NCI-H2107 treated with DMSO at 0.1 percent for 48 hours (cell line): ENCODE results near the gene GPR87.
A peak's percentile ranks its signal among the peaks of the same experiment; 100 is the strongest.

ENCODE experiments used
- DNase-seq: peaks from one replicate; lab custom pipeline; 2025; ENCODE audit not compliant: unreplicated experiment; lab: John Stamatoyannopoulos, UW

Gene GPR87

GRCh38 chr3:151316267-151316991 lies at the start of gene GPR87:
GPR87 (minus strand) TSS chr3:151316820; CDS start chr3:151300100, 16,720 bp downstream.
- DNase-seq: no peak

GRCh38 chr3:151362751-151363174 lies 46.1 kb upstream of the GPR87 start:
- DNase-seq: no peak

- DNase-seq: no peak
Measured at GRCh38 chr3:151357463-151357850, 40.8 kb upstream of the GPR87 start.

- DNase-seq: no peak
Measured at GRCh38 chr3:151356794-151357462, 40.3 kb upstream of the GPR87 start.

- DNase-seq: no peak
Measured at GRCh38 chr3:151351648-151352047, 35.0 kb upstream of the GPR87 start.

GRCh38 chr3:151351219-151351618 lies 34.6 kb upstream of the GPR87 start:
- DNase-seq: no peak

GRCh38 chr3:151350656-151351055 lies 34.0 kb upstream of the GPR87 start:
- no peak for DNase-seq

- no peak for DNase-seq
Measured at GRCh38 chr3:151347432-151347831, 30.8 kb upstream of the GPR87 start.

GRCh38 chr3:151346292-151346691 lies 29.7 kb upstream of the GPR87 start:
- DNase-seq: no peak

- DNase-seq: no peak
Measured at GRCh38 chr3:151345859-151346258, 29.2 kb upstream of the GPR87 start.

- no peak for DNase-seq
Measured at GRCh38 chr3:151331696-151332095, 15.1 kb upstream of the GPR87 start.

GRCh38 chr3:151330899-151331298 lies 14.3 kb upstream of the GPR87 start:
- no peak for DNase-seq

- DNase-seq: no peak
Measured at GRCh38 chr3:151330379-151330778, 13.8 kb upstream of the GPR87 start.

GRCh38 chr3:151329363-151329762 lies 12.7 kb upstream of the GPR87 start, which contains the start of gene P2RY13:
P2RY13 (minus strand) TSS chr3:151329549; CDS start chr3:151329528, 21 bp downstream.
- no peak for DNase-seq

- DNase-seq: peak; percentile 83
Measured at GRCh38 chr3:151328298-151328995, 11.8 kb upstream of the GPR87 start.

GRCh38 chr3:151327571-151328198 lies 11.1 kb upstream of the GPR87 start:
- DNase-seq: peak; percentile 49

- DNase-seq: no peak
Measured at GRCh38 chr3:151322511-151322910, 5.9 kb upstream of the GPR87 start.

GRCh38 chr3:151321526-151321925 lies 4.9 kb upstream of the GPR87 start:
- DNase-seq: no peak

GRCh38 chr3:151320131-151320530 lies 3.5 kb upstream of the GPR87 start:
- DNase-seq: no peak

- DNase-seq: no peak
Measured at GRCh38 chr3:151319628-151320027, 3.0 kb upstream of the GPR87 start.

- no peak for DNase-seq
Measured at GRCh38 chr3:151318991-151319390, 2.4 kb upstream of the GPR87 start.
